ENCODE results near the gene ABCA4.

DNA sequence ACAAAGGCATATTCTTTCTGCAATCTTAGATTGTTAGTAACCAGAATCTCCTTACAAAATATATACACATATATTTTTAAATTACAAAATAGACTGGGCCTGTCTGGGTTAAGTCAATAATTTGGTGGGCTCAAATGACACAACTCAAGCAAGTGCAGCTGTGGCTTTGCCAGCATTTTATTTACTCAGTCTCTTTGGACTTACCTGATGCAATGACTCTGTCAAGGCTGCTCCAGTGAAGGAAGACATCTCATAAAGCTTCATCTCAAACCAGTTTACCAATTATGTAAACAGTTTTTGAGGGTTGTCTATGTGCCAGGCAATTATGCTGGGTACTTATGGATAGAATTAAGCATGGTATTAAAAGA lies 22.8 kb upstream of the ABCA4 start:
- TF ChIP-seq, protein P1, sequence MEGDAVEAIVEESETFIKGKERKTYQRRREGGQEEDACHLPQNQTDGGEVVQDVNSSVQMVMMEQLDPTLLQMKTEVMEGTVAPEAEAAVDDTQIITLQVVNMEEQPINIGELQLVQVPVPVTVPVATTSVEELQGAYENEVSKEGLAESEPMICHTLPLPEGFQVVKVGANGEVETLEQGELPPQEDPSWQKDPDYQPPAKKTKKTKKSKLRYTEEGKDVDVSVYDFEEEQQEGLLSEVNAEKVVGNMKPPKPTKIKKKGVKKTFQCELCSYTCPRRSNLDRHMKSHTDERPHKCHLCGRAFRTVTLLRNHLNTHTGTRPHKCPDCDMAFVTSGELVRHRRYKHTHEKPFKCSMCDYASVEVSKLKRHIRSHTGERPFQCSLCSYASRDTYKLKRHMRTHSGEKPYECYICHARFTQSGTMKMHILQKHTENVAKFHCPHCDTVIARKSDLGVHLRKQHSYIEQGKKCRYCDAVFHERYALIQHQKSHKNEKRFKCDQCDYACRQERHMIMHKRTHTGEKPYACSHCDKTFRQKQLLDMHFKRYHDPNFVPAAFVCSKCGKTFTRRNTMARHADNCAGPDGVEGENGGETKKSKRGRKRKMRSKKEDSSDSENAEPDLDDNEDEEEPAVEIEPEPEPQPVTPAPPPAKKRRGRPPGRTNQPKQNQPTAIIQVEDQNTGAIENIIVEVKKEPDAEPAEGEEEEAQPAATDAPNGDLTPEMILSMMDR (IDR thresholded peaks at IDR 0.05) = no peak
- TF ChIP-seq FOXP1 (CRISPR knock-in tag; IDR thresholded peaks at IDR 0.05; ENCODE audit: borderline replicate concordance) (no peak), ZNF317 (CRISPR knock-in tag; IDR thresholded peaks at IDR 0.05; ENCODE audit: borderline replicate concordance, low read depth) (no peak)

All from WTC11 (cell line).